WERI-Rb-1 (cell line): Measurements from ENCODE around the gene FEZF2.

Experiments
- DNase-seq: peaks from one replicate; pipeline ENCODE4 v3.0.0-alpha.2; 2020
- H3K27ac ChIP-seq: fragments of 250-450 bp; sonication (Bioruptor Pico); 2 replicates; pipeline ENCODE4 v1.5.1; 2020; ENCODE audit warnings: mild to moderate bottlenecking, moderate library complexity
- H3K27me3 ChIP-seq: fragments of 250-450 bp; sonication (Bioruptor Pico); 2 replicates; pipeline ENCODE4 v1.5.1; 2021; ENCODE audit warnings: mild to moderate bottlenecking, low read depth, moderate library complexity; ENCODE audit not compliant: insufficient read depth, severe bottlenecking
- H3K36me3 ChIP-seq: fragments of 250-450 bp; sonication (Bioruptor Pico); 2 replicates; pipeline ENCODE4 v1.5.1; 2020; ENCODE audit warnings: mild to moderate bottlenecking, moderate library complexity
- H3K4me3 ChIP-seq: 2 replicates; pipeline ENCODE4 v1.5.1; 2011; ENCODE audit warnings: low read depth, mild to moderate bottlenecking, control low read depth, low read length
- H3K9me3 ChIP-seq: fragments of 250-450 bp; sonication (Bioruptor Pico); 2 replicates; pipeline ENCODE4 v1.5.1; 2021; ENCODE audit warnings: mild to moderate bottlenecking, moderate library complexity; ENCODE audit not compliant: severe bottlenecking
- TF ChIP-seq, protein P1 (sequence below): IDR thresholded peaks from 2 replicates; pipeline ENCODE4 v1.5.1; 2011; ENCODE audit warnings: low read depth, mild to moderate bottlenecking, control low read depth, inconsistent platforms, low read length

Gene FEZF2

DNA sequence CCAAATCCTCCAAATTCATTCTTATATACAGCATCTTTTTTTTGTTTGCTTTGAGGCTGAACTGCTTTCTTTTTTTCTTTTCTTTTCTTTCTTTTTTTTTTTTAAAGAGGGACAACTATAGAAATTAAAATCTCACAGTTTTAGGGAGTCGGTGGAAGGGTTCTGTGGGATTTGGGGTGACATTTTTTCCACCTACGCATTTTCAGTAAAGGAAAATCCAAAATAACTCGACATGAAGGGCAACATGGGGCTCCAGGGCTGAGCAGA lies 3.0 kb upstream of the FEZF2 start:
- H3K9me3 ChIP-seq: no peaks in the 10 kb centered on the region
- TF ChIP-seq, protein P1, sequence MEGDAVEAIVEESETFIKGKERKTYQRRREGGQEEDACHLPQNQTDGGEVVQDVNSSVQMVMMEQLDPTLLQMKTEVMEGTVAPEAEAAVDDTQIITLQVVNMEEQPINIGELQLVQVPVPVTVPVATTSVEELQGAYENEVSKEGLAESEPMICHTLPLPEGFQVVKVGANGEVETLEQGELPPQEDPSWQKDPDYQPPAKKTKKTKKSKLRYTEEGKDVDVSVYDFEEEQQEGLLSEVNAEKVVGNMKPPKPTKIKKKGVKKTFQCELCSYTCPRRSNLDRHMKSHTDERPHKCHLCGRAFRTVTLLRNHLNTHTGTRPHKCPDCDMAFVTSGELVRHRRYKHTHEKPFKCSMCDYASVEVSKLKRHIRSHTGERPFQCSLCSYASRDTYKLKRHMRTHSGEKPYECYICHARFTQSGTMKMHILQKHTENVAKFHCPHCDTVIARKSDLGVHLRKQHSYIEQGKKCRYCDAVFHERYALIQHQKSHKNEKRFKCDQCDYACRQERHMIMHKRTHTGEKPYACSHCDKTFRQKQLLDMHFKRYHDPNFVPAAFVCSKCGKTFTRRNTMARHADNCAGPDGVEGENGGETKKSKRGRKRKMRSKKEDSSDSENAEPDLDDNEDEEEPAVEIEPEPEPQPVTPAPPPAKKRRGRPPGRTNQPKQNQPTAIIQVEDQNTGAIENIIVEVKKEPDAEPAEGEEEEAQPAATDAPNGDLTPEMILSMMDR: no peak
- H3K27ac ChIP-seq: no peak overlapping the region
- DNase-seq: no peak
- peaks cover 79% of the 10 kb centered on the region for H3K27me3 ChIP-seq
- H3K4me3 ChIP-seq: no peak overlapping the region
- no peaks in the 10 kb centered on the region for H3K36me3 ChIP-seq

DNA sequence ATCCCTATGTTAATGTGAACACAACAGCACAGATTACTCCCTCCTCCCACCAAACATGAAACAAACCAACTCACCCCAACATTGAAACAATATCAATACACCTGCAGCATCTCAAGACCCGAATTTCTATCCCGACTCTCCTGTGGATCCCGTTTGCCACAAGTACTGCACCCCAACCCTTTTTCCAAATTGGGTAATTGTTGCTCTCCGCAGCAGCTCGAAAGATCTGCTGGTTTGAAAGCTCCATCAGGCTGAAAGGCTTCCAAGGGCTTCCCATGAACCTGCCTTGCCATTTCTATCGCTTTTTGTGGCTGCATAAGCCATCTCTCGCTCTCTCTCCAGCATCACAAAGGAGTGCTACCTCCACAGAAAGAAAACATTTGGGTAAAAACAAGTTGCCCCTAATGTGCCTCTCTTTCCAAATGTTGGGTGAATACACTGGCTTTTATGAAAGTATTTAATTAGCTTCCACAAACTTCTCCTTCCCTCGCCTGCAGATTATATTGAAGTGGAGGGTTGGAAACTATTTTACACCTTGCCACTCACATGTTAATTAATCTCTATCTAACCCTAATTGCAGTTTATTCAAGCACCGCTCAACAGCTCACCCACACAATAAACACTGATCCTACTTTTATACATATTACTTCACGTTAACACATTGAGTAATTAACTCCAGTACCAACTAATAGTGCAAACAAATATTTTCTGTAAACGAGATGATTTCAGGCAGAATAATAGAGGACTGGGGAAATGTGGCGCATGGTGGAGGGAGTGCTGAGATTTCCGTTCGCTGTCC lies 2.5 kb upstream of the FEZF2 start:
- H3K36me3 ChIP-seq: no peaks in the 10 kb centered on the region
- H3K27me3 ChIP-seq: peaks cover 84% of the 10 kb centered on the region
- no peaks in the 10 kb centered on the region for H3K9me3 ChIP-seq
- H3K27ac ChIP-seq: no peak overlapping the region
- TF ChIP-seq, protein P1: no peak
- H3K4me3 ChIP-seq: no peak overlapping the region
- no peak for DNase-seq

DNA sequence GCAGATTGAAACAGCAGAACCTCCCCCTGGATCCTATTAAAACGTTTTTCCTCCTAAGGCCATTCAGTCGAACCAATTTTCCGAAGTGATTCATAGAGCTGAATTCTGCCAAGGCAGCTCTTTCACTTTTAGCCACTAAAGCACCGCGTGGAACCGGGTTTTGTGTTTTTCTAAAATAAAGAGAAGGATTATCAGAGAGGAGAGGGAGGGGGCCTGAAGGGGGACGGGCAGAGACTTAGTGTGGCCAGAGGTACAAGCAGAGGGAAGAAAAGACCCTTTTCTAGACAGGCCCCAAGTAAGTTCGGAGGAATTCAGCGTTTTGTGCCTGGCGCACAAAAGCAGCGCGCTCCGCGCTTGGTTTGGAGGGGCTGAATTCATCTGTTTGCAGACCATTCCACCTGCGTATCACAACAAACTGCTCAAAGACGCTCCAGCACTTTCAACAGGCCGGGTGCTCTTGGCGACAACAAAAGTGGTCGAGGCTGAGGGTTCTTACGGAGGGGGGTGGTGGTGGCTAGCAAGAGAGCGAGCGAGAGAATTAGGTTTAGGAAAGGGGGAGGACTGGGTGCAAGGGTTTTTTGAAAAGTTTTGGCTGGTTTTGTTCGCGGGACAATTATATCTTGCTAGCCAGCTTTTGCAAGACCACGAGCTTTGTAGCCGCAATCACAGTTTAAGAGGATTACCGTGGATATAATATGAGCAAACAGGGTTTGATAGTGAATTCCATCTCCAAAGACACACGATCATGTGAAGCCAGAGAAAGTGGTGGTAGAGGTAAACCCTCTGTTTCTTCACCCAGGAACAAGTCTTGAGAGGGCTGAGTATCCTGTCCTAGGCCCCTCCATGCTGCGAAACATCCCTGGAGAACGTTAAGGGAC lies 1.2 kb upstream of the FEZF2 start:
- Histone ChIP-seq H3K9me3 (no peaks in the 10 kb centered on the region), H3K4me3 (peak overlapping the region; percentile 35), H3K27ac (no peak overlapping the region), H3K27me3 (peaks cover 91% of the 10 kb centered on the region), H3K36me3 (no peaks in the 10 kb centered on the region)
- TF ChIP-seq, protein P1: no peak
- no peak for DNase-seq

DNA sequence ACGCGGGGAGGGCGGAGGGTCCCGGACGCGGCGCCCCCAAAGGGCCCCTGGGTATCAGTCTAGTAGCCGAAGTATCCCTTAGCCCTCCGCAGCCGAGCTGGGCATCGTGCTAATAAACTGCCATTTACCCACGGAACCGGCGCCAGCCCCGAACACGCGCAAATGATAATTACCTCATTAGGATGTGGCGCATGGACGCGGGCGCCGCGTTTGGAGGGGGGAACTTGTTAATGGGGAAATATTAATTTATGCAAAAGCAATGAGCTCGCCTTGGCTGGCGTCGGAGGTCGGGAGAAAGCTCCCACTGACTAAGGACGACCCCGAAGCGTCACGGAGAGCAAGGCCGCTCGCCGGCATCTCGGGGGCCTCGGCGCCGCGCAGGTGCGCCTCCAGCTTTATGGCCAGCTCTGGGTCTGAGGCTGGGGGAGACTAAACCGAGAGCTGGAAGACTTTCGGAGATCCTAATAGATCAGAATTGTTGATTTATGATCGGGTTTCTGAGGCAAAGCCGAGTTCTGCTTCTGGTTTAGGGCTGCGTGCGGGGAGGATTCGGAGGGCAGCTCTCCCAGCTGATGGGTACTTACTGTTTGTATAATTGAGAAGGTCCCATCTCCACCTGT lies 474 bp upstream of the FEZF2 start:
- H3K27ac ChIP-seq: no peak overlapping the region
- no peak for DNase-seq
- TF ChIP-seq, protein P1: no peak
- H3K4me3 ChIP-seq: peak overlapping the region; percentile 35
- no peaks in the 10 kb centered on the region for H3K36me3 ChIP-seq
- H3K27me3 ChIP-seq: peaks cover 91% of the 10 kb centered on the region
- H3K9me3 ChIP-seq: no peaks in the 10 kb centered on the region

DNA sequence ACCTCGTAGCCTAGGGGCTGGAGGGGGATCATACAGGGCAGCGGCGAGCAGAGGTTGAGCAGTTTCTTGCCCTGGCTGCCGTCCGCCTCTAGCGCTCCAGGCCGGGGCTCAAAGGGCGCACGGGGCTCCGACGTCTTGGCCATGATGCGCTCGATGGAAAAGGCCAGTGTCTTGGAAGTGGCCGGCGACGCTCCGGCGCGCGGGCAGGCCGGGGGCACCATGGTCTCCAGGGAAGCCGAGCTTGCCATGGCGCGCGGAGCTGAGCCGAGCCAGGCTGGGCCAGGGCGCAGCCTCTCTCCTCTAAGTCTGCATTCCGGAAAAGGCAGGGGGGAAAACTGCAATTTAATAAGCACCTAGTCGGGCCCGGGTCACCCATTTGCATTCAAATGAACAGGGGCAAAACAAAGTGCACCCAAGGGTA lies 719 bp downstream of the FEZF2 start:
- no peak for DNase-seq

More for the DNA sequence above, 719 bp downstream of the FEZF2 start:
- peaks cover 91% of the 10 kb centered on the region for H3K27me3 ChIP-seq
- TF ChIP-seq, protein P1: no peak
- no peaks in the 10 kb centered on the region for H3K36me3 ChIP-seq
- peak overlapping the region; percentile 33 for H3K4me3 ChIP-seq
- H3K27ac ChIP-seq: no peak overlapping the region
- H3K9me3 ChIP-seq: peaks cover 3% of the 10 kb centered on the region
